BE2C (cell line): ENCODE results near the gene KCND1.

Source experiments
- DNase-seq: peaks from one replicate; pipeline ENCODE4 v3.0.0-alpha.2; 2020
- H3K27me3 ChIP-seq: fragments of 250-450 bp; sonication (Bioruptor Pico); 2 replicates; pipeline ENCODE4 v1.5.1; 2020; ENCODE audit warnings: mild to moderate bottlenecking
- H3K36me3 ChIP-seq: fragments of 250-450 bp; sonication (Bioruptor Pico); 2 replicates; pipeline ENCODE4 v1.5.1; 2020; ENCODE audit warnings: mild to moderate bottlenecking
- H3K4me1 ChIP-seq: fragments of 250-450 bp; sonication (Bioruptor Pico); 2 replicates; pipeline ENCODE4 v1.5.1; 2020
- H3K4me3 ChIP-seq: 2 replicates; pipeline ENCODE4 v1.5.1; 2011; ENCODE audit warnings: low read depth, low read length
- H3K9me3 ChIP-seq: fragments of 250-450 bp; sonication (Bioruptor Pico); 2 replicates; pipeline ENCODE4 v1.5.1; 2020
- CTCF ChIP-seq: IDR thresholded peaks from 2 replicates; pipeline ENCODE4 v1.5.1; 2012; ENCODE audit warnings: mild to moderate bottlenecking, low read depth, low read length

Gene KCND1

GRCh38 chrX:49001521-49002090 lies 30.0 kb upstream of the KCND1 start:
- no peaks in the 10 kb centered on the region for H3K4me1 ChIP-seq
- H3K36me3 ChIP-seq, result 0 out of 2 replicates have a peak, but pooled peaks cover 3% of the 10 kb centered on the region
- H3K4me3 ChIP-seq, result peak overlapping the region; percentile 94
- H3K9me3 ChIP-seq, result no peaks in the 10 kb centered on the region
- DNase-seq, result peak; percentile 29
- no peaks in the 10 kb centered on the region for H3K27me3 ChIP-seq
- TF ChIP-seq CTCF, result no peak

DNA sequence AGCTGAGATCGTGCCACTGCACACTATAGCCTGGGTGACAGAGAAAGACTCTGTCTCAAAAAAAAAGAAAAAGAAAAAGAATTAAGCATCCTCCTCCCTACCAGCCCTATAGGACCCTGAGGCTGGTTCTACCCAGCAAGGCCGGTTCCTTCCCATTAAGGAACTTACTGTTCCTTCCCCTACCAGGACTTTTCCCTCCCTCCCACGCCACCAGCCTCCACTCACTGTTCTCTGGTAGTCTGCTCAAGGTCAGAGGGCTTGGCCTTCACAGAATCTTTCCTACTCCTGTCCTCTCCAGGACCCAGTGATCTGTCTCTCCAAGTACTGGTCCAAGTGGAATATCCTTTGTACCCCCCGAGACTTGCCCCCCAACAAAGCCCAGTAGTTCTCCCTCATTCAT lies 29.0 kb upstream of the KCND1 start:
- Histone ChIP-seq H3K4me3 (no peak overlapping the region), H3K36me3 (0 out of 2 replicates have a peak, but pooled peaks cover 3% of the 10 kb centered on the region), H3K27me3 (no peaks in the 10 kb centered on the region), H3K4me1 (no peaks in the 10 kb centered on the region), H3K9me3 (no peaks in the 10 kb centered on the region)
- no peak for TF ChIP-seq CTCF
- no peak for DNase-seq

DNA sequence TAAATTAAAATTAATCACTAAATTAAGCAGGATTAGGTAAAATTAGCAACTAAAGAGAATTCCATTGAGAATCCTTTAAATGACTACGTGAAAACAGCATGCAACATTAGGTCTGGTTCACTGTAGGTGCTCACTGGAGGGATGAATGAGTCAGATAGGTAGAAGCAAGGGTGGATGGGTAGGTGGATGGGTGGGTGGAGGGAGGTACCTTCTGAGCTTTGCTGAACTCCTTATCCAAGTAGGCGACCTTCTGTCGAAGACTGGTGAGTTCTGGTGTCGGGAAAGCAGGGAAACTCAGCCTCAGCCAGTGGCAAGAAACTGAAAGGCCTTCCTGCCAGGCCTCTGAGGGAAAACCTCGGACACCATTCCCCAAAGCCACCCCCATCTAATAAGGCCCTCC lies 27.4 kb upstream of the KCND1 start:
- Histone ChIP-seq H3K27me3 (no peaks in the 10 kb centered on the region), H3K4me1 (no peaks in the 10 kb centered on the region), H3K4me3 (no peak overlapping the region), H3K9me3 (no peaks in the 10 kb centered on the region), H3K36me3 (0 out of 2 replicates have a peak, but pooled peaks cover 3% of the 10 kb centered on the region)
- no peak for DNase-seq
- no peak for TF ChIP-seq CTCF

- H3K27me3 ChIP-seq, result no peaks in the 10 kb centered on the region
- H3K4me1 ChIP-seq, result no peaks in the 10 kb centered on the region
- DNase-seq, result peak; percentile 12
- TF ChIP-seq CTCF, result peak; percentile 22; the same call in 1 of the 2 replicates
- H3K36me3 ChIP-seq, result peaks cover 3% of the 10 kb centered on the region; the same call in 1 of the 2 replicates
- H3K9me3 ChIP-seq, result no peaks in the 10 kb centered on the region
- no peak overlapping the region for H3K4me3 ChIP-seq
These were observed 26.7 kb upstream of the KCND1 start for GRCh38 chrX:48998391-48998790.

- no peak for TF ChIP-seq CTCF
- peaks cover 5% of the 10 kb centered on the region; the same call in 1 of the 2 replicates for H3K36me3 ChIP-seq
- no peaks in the 10 kb centered on the region for H3K9me3 ChIP-seq
- no peak for DNase-seq
- H3K27me3 ChIP-seq, result no peaks in the 10 kb centered on the region
- H3K4me1 ChIP-seq, result no peaks in the 10 kb centered on the region
- H3K4me3 ChIP-seq, result no peak overlapping the region
These were observed 26.2 kb upstream of the KCND1 start for GRCh38 chrX:48997865-48998264.

- TF ChIP-seq CTCF, result no peak
- Histone ChIP-seq H3K36me3 (peaks cover 5% of the 10 kb centered on the region; the same call in 1 of the 2 replicates), H3K9me3 (no peaks in the 10 kb centered on the region), H3K27me3 (no peaks in the 10 kb centered on the region), H3K4me3 (no peak overlapping the region), H3K4me1 (no peaks in the 10 kb centered on the region)
- no peak for DNase-seq
These were observed 25.8 kb upstream of the KCND1 start for GRCh38 chrX:48997455-48997854.
